AG04450 (cell line): ENCODE data around the gene VPS25. TPM values are rescaled to one million over a fixed set of nuclear protein-coding genes. Genes with fewer than 3 reads are reported as not detected.

Experiments used
- CTCF ChIA-PET: fragments of 300-600, 350-600 bp; formaldehyde crosslinking; extraction: SDS; loops from one replicate; lab custom pipeline; 2022; ENCODE audit warnings: antibody characterized with exemption, inconsistent platforms; lab: Charles Lee
- POLR2A ChIA-PET: fragments of 350-600 bp; formaldehyde crosslinking; extraction: SDS; loops from one replicate; lab custom pipeline; 2021; ENCODE audit warnings: antibody characterized with exemption, inconsistent platforms; lab: Yijun Ruan, JAX
- DNase-seq: peaks from one replicate; pipeline ENCODE4 v3.0.0-alpha.2; 2011; ENCODE audit warnings: low read depth, low spot score
- H3K27ac ChIP-seq: one replicate; pipeline ENCODE4 v1.5.1; 2012; ENCODE audit warnings: low read depth, low read length, control low read depth
- H3K27me3 ChIP-seq: one replicate; pipeline ENCODE4 v1.6.0; 2012; ENCODE audit warnings: low read length; ENCODE audit not compliant: control insufficient read depth, insufficient read depth
- H3K4me3 ChIP-seq: 2 replicates; pipeline ENCODE4 v1.5.1; 2011; ENCODE audit warnings: mild to moderate bottlenecking, low read depth, low read length, control low read depth
- H3K9me3 ChIP-seq: 2 replicates; pipeline ENCODE4 v1.5.1; 2012; ENCODE audit warnings: low read length; ENCODE audit not compliant: control insufficient read depth, insufficient read depth
- CTCF ChIP-seq: IDR thresholded peaks from 2 replicates; pipeline ENCODE4 v1.5.1; 2011; ENCODE audit warnings: low read depth, low read length, control low read depth, inconsistent platforms
- polyA plus RNA-seq: library from polyadenylated mRNA; depleted of rRNA; stranded (reverse); fragments of >200 nt; gene quantifications from 2 replicates; pipeline ENCODE4 v1.2.3, GENCODE V29; 2011

VPS25 gene
- polyA plus RNA-seq, 1 experiment, result 94.0 TPM

GRCh38 chr17:42781639-42782165, 8.5 kb downstream of the VPS25 start:
- ChIA-PET POLR2A (interaction anchor here (0.6 to 1.4 kb wide), 3 partner anchors 17 to 22 kb away, joined by 3 to 6 read pairs (median 3); partner anchors contain the start of gene COA3), CTCF (interaction anchor here (1.3 to 1.4 kb wide), 2 partner anchors 18 to 204 kb away, joined by 3 to 5 read pairs; partner anchors contain the start of gene PSMC3IP)
- peaks cover 5% of the 10 kb centered on the region; the same call in 1 of the 2 replicates for H3K9me3 ChIP-seq
- H3K27ac ChIP-seq, result no peak overlapping the region
- DNase-seq, result no peak
- no peak for TF ChIP-seq CTCF
- H3K4me3 ChIP-seq, result peak overlapping the region; percentile 68
- no peaks in the 10 kb centered on the region for H3K27me3 ChIP-seq

GRCh38 chr17:42782166-42783061, 9.2 kb downstream of the VPS25 start:
- Histone ChIP-seq H3K4me3 (peak overlapping the region; percentile 68), H3K9me3 (peaks cover 5% of the 10 kb centered on the region; the same call in 1 of the 2 replicates), H3K27ac (peak overlapping the region; percentile 31), H3K27me3 (no peaks in the 10 kb centered on the region)
- TF ChIP-seq CTCF, result no peak
- ChIA-PET CTCF (interaction anchor here (1.3 to 1.4 kb wide), 2 partner anchors 19 to 204 kb away, joined by 3 to 5 read pairs; partner anchors contain the start of gene PSMC3IP), POLR2A (interaction anchor here (0.5 to 1.7 kb wide), 5 partner anchors 9 to 43 kb away, joined by 3 to 7 read pairs (median 4); partner anchors contain the start of genes COA3 and VPS25)
- DNase-seq, result no peak

GRCh38 chr17:42783062-42783790, 10.0 kb downstream of the VPS25 start:
- POLR2A ChIA-PET, result interaction anchor here (0.5 to 1.7 kb wide), 4 partner anchors 9 to 202 kb away, joined by 3 to 7 read pairs (median 6); partner anchors contain the start of gene VPS25
- peak overlapping the region; percentile 68 for H3K4me3 ChIP-seq
- peaks cover 5% of the 10 kb centered on the region; the same call in 1 of the 2 replicates for H3K9me3 ChIP-seq
- peak; percentile 41 for DNase-seq
- peak overlapping the region; percentile 52 for H3K27ac ChIP-seq
- TF ChIP-seq CTCF, result no peak
- CTCF ChIA-PET, result interaction anchor here (1.3 to 1.7 kb wide), 3 partner anchors 19 to 205 kb away, joined by 3 to 6 read pairs (median 5); partner anchors contain the start of gene PSMC3IP
- no peaks in the 10 kb centered on the region for H3K27me3 ChIP-seq

- H3K4me3 ChIP-seq, result peak overlapping the region; percentile 5; the same call in 1 of the 2 replicates
- no peak for DNase-seq
- H3K9me3 ChIP-seq, result peaks cover 5% of the 10 kb centered on the region; the same call in 1 of the 2 replicates
- no peaks in the 10 kb centered on the region for H3K27me3 ChIP-seq
- peak overlapping the region; percentile 52 for H3K27ac ChIP-seq
- POLR2A ChIA-PET, result interaction anchor here (0.5 to 1.7 kb wide), 3 partner anchors 10 to 202 kb away, joined by 3 to 7 read pairs (median 7); partner anchors contain the start of gene VPS25
- TF ChIP-seq CTCF, result no peak
- CTCF ChIA-PET, result interaction anchor here (1.7 kb wide), 1 partner anchor 20 kb away, joined by 6 read pairs; no protein-coding TSS in a partner anchor
Measured at GRCh38 chr17:42783791-42784138, 10.5 kb downstream of the VPS25 start.
